T1000 (cell line): ENCODE results near the gene CA5B.
"Not testable (repeated sequence)": the region's sequence is repeated elsewhere in the genome, so short reads cannot be mapped to it uniquely, and the experiment has no call there.

Experiments
- DNase-seq: peaks from one replicate; lab custom pipeline; 2025; ENCODE audit warnings: mixed read lengths; lab: John Stamatoyannopoulos, UW

CA5B gene, protein sequence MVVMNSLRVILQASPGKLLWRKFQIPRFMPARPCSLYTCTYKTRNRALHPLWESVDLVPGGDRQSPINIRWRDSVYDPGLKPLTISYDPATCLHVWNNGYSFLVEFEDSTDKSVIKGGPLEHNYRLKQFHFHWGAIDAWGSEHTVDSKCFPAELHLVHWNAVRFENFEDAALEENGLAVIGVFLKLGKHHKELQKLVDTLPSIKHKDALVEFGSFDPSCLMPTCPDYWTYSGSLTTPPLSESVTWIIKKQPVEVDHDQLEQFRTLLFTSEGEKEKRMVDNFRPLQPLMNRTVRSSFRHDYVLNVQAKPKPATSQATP

DNA sequence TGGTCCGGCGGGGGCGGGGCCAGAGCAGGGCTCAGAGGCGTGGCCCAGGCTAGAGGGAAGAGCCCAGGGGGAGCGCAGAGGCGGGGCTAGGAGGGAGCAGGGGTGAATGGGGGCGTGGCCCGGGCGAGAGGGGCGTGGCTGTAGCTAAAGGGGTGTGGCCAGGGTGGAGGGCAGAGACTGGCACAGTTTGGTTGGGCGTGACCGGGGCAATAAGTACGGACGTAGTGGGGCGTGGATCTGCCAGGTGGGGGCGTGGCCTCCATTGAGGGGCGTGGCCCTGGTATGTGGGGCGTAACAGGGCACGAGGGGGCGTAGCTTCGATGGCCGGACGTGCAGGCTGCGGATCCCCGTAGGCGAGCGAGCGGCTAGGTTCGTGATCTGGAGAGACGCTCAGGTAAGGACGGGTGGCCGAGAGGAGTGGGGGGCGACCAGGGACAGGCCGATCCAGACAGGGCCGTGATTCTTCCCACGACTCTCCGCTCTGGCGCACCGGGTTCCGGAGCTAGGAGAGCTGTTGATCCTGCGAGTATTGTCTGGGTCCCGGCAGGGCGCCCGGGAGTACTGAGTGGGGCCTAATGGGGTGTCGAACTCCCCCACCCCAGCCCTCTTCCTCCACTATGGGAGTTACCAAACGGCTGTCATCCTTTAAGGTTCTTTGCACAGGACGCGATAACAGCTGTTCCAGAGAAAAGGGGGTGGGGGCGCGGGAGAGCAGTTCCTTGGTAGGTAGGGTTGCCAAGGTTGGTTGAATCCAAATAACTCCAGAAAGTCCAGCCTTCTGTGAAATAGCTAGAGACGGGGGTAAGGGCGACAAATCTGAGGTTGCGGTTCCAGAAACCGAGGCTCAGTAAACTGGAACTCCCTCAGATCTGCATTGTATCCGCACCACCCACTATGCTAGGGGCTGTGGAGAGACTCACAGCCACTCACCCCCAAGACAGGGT is at the start of gene CA5B:
CA5B (plus strand) TSS at position 312 of the 944 bp plus-strand sequence. CDS start 11,754 bp downstream, outside the sequence.
- DNase-seq = no peak

DNA sequence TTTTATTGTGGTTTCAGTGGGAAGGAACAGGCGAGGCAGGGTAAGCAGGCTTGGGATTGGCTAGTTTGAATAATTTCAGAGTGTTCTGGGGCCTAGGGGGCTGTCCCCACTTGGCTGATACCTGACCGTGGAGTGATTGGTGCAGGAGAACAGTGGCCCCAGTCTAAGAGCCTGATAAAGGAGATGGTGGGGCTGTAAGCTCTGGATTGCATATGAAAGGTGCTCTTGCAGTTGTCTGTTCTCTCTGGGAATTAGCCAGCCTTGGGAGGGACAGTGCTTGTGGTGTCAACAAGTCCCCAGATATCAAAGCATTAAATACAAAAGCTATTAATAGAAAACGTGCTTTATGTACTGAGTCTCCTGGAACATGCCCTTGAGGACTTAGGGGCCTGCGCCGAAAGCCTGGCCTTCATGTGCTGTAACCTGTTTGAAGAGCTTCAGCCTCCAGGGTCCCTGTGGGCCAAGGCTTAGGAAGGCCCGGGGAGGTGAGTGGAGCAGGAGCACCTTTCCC is 43.1 kb upstream of the CA5B start:
- no peak for DNase-seq

DNA sequence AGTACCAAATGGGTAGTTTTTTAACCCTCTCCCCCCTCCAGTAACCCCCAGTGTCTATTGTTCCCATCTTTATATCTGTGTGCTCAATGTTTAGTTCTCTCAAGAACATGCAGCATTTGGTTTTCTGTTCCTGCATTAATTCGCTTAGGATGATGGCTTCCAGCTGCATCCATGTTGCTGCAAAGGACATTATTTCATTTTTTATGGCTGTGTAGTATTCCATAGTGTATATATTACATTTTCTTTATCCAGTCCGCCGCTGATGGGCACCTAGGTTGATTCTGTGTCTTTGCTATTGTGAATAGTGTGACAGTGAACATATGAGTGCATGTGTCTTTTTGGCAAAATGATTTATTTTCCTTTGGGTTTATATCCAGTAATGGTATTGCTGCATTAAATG is 41.6 kb upstream of the CA5B start:
- no peak for DNase-seq

DNA sequence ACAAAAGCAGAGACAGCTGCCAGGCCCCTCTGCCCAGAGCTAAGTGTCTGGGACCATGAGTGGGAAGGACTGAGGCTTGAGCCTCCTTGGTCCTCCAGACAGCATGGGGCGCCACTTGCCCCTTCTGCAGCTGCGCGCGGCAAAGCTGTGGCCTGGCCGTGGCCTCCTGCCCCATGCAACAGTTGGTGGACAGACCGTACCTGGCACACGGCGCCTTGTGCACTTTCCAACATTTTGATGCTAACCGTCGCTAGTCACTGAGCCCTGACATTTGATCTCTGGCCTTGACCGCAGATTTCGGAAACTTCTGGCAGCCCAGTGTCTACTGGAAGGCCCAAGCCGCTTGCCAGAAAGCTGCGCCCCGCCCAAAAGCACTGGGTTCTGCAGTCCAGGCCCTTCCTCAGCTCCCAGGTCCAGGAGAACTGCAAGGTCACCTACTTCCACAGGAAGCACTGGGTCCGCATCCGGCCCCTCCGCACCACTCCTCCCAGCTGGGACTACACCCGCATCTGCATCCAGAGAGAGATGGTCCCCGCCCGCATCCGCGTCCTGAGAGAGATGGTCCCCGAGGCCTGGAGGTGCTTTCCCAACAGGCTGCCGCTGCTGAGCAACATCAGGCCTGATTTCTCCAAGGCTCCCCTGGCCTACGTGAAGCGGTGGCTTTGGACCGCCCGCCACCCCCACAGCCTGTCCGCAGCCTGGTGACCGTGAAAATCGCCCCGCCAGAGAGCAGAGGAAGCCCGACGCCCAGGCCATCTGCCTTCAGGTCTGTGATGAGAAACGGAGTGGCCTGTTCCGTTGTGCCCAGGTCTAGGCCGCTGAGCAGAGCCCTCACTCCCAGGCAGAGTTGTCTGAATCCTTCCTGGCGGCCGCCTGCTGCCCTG is 35.3 kb upstream of the CA5B start:
- no peak for DNase-seq

DNA sequence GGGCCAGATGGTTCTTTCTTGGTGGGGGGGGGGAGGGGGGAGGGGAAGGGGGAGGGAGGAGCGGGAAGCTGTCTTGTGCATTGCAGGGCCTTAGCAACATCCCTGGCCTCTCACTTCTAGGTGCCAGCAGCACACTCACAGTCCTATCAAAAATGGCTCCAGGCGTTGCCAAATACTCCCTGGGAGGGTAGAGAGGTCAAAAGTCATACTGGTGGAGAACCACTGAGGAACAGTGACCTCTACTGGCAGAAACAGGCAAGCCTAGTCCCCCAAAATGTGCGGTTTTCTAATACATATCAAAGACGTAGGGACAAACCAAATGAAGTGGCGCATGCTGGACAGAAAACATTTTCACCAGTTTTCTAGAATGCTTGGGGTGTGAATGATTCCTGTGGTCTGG is 34.3 kb upstream of the CA5B start:
- not testable (repeated sequence) for DNase-seq

DNA sequence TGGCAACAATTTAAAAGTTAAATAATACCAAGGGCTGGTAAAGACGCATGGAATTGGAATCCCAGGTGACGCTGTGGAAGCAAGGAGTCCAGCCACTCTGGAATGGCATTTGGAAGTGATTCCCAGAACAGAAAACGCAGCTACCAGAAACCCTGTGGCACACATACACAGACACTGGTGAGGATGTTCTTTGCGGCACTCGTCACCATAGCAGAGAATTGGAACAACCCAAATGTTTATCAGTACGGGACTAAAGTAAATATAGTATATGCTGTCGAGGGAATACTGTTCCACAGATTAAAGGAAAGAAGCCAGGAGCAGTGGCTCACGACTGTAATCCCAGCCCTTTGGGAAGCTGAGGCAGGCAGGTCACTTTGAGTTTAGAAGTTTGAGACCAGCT is 33.8 kb upstream of the CA5B start:
- DNase-seq = not testable (repeated sequence)

DNA sequence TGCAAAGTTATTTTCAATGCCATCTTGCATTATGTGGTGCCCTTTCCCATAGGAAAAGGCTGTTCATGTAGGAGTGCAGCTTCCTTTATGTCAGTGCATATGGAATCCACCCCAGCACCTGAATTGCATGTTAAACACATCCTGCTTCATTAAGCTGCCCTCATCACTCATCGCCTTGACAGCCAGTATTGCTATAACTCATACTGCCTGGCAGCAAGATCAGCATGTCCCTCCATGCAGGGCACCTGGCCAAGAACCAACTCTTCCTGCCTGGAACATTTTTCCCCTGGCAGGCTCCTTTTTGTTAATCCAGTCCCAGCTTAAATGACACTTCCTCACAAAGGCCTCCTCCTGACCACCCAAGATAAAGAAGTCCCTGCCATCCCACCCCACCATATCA is 23.5 kb upstream of the CA5B start:
- no peak for DNase-seq

DNA sequence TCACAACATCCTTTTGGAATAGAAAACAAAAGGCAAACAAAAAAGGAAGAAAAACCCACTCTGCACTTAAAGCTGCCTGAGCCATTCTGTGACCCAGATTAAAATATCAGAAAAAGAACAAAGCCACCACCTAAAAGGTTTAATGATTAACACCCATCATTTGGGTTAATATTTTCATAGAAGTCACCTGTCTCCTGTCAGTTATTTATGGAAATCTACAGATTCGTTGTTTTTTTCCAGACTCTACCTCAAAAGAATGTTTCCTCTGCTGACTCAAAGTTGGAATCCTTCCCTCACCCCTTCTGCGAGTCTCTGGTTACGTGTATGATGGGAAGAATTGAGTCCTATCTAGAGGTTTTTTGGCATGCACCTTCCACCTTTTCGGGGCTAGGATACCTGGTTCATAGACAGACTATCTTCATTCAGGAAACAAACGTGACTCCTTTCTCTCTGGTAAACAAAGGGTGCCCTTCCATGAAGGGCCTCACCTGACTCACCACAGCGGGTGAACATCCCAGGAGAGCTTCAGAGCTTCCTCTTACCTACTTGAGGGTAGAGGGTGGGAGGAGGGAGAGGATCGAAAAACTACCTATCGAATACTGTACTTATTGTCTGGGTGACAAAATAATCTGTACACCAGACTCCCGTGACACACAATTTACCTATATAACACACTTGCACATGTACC is 19.6 kb upstream of the CA5B start:
- DNase-seq = no peak

DNA sequence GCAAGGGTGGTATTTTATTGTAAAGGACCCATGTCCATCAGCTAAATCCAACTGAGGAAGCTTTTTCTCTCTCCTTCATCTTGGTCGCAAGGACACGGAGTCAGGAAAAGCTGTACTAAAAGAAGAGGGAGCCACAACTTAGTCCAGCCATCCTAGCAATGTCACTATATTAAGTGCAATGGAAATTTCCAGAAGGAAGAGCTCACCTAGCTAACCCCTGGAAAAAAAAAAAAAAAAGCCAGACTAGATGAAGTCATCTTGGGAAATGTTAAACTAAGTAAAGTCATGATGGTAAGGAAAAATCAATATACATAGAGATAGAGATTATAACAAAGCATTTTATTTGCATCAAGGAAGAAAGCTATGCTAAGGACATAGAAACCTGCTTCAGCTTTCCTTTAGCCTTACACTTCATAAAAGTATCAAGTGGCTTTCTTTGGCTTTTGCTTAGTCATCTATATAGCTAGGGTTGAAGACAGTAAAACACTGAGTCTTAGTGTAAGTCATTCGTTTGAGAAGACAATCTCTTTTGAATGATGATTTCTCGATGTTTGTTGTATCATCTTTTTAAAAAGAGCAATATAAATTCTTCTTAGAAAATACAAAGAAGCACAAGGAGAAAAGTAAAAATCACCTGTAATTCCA is 18.6 kb upstream of the CA5B start:
- DNase-seq = no peak

DNA sequence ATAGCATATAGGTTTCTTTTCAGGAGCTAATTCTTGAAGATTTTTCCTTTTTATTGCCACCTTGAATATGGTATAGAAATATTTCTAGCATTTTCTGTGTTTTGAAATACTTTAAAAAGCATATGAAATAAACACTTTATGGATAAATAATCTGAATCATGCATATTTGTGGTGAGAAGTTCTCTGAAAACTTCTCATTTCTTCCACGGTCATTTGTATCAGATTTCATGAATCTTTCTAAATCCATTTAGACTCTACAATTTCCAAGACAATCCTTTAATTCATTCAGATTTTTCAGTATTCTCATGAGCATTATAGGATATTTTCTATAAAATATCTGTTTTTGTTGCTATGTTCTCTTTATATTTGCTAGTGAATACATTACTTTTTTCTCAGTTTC is 16.2 kb upstream of the CA5B start:
- no peak for DNase-seq

DNA sequence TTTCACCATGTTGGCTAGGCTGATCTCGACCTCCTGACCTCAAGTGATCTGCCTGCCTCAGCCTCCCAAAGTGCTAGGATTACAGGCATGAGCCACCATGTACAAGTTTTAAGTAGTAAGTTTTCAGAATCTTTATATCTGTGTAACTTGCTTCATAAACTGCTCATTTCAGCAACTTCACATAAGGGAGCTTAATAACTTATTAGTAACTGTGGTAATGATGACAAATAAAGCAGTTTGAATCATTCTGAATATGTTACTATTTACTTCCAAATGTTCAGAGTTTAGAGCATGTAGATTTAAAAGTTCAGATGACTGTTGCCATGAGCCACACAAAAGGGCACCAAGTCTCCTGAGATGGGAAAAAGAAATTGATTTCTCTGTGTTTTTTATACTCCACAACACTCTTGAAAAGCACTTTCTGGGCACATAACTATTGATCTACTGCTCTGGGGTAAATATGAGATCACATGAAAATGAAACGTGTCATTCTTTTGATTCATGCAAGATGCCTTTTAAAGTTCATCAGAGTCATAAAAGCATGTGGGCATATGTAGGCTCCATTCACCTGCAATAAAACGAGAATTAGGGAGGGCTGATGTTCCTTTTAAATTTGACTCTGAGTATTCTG is 14.1 kb upstream of the CA5B start:
- no peak for DNase-seq

DNA sequence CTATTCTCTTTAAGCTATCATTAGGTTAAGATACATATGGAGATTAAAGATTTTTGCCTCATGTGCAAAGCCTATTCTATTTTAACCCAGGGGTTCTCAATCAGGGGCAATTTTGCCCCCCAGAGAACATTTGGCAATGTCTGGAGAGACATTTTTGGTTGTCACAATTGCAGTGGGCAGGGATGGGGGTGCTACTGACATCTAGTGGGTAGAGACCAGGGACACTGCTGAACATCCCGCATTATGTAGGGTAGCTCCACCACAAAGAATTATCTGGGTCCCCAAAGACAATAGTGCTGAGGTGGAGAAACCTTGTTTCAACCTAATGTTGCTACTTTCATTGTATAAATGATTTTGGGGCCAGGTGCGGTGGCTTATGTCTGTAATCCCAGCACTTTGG is 13.2 kb upstream of the CA5B start:
- no peak for DNase-seq

DNA sequence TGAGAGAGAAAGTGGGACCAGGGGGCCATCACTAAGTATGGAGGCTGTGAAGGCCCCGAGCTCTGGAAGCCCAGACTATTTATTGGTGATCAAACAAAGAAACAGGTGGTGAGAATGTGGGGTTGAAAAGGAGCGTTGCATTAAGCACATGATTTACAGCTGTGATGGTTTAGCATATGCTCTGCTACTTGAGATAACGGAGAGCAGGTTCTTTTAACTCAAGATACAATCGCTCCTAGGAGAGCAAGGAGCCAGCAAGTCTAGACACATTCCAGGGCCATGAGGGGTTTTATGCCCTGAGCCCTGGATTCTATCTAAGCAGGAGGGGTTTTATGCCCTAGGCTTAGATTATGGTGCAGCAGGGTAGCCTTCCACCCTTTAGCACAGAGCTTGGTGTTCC is 6.7 kb upstream of the CA5B start:
- DNase-seq = not testable (repeated sequence)

DNA sequence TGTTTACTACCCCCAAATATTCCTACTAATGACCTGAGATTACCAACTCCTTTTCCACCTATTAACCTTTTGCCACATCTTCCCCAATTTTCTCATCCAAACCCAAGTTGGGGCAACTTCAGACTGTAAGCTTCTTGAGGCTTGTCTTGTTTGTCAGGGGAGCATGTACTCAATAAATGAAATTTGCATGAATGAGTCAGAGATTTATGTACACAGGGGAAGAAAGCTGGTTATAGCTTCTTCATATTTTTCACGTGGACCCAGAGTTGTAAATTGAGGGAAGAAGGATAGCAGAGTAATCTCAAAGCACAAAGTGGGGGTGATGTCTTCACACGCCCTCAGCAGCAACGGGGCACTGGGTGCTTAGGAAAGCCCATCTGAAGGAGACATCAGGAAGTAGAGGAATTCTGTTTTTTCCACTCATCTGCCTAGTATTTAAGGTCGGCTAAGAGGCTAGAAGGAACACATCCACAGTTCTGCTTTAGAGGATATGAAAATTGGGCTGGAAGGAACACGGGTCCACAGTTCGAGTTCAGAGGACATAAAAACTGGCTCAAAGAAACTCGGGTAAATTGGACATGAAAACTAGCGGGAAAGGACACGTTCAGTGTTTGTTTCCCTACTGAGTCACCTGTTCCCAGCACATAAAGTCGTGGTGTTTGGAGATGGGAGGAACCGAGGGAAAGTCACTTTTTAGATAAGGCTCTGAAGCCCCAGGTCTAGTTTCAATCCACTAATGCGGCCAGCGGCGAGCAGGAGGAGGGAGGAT is 696 bp upstream of the CA5B start:
- no peak for DNase-seq

DNA sequence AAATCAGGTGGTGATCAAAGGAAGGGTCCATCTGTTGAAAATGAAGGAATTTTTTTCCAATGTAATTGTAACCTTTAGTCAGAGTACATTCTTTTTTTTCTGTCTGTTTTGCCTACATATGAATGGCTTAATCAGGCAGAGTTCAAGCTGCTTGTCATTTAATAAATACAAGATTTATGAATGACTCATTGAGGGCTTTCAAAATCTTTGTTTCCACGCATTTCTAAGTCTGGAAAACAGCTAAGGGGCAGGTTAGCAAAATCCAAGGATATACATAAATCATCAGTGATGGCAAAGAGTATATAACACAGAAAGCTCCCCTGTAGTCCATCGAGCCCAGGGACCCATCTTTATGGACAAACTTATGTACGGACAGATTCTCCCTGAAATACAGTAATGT is 1.8 kb downstream of the CA5B start:
- no peak for DNase-seq

DNA sequence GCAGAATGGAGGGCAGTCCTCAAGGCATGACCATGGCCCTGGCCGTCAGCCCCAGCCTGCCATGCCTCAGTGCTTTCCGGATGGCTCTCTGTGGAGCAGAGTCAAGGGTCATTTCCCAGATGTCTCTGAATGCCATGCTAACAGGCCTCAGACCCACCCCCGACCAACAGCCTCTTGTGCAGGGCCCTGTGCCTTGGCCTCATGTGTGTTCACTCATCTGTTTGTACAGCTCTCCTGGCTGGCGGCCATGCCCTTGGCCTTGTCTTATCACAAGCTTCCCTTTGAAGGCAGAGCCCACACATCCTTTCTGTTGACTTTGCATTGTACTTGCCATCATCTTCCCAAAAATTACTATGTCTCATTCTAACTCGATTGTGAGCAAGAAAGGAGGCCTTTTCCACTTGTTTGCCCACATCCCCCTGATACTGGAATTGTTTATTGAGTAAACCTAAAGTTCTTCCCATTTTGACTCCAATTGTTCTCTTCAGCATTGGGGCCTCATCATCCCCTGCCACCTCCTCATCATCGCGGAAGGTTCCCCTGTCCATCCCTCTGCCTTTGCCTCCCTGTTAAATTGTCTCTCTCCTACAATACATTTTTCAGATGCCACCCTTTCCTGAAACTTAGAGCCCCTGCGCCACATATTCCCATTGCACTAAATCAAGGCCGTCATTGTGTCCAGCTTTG is 6.3 kb downstream of the CA5B start:
- DNase-seq = no peak

DNA sequence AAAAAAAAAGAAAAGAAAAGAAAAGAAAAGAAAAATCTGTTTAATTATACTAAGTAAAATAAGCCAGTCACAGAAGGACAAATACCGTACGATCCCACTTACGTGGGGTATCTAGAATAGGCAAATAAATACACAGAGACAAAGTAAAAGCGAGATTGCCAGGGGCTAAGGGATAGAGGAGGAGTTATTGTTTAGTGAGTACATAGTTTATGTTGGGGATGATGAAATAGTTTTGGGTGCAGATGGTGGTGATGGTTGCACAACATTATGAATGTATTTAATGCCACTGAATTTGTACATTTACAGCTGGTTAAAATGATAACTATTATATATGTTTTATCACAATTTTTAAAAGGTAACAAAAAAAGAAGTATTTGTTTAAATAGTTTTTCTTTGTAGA is 7.1 kb downstream of the CA5B start:
- DNase-seq = no peak

DNA sequence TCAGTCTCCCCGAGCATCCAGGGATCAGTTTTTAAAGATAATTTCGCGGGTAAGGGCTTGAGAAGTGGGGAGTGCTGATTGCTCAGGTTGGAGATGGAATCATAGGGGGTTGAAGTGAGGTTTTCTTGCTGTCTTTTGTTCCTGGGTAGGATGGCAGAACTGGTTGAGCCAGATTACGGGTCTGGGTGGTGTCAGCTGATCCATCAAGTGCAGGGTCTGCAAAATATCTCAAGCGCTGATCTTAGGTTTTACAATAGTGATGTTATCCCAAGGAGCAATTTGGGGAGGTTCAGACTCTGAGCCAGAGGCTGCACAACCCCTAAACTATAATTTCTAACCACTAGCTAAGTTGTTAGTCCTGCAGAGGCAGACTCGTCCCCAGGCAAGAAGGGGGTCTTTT is 8.6 kb downstream of the CA5B start:
- DNase-seq = not testable (repeated sequence)

DNA sequence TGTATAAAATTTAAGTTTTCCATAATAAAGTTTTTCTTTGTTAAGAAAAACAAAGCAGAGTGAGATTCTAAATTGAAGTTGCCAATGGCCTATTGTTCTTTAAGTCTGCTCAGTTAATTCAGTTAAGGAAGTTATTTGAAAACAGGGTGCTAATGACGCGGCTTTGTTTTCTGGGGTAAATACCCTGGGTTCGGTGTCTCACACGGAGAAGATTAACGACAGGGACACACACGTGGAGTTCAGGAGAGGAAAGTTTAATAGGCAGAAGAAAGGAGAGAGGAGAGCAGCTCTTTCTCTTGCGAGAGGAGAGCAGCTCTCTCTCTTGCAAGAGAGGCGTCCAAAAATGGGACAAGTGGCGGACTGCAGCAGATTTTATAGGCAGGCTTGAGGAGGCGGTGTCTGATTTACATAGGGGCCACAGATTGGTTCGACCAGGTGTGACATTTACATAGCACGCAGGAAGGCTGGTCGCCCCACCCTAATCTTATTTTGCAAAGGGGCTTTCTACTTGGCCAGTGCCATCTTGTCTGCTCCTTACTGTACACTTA is 9.6 kb downstream of the CA5B start:
- DNase-seq = no peak
